Testis (tissue), 2 donors: ENCODE results near the gene PROC.

ENCODE experiments used
- CTCF ChIP-seq, 3 experiments: fragments of 450-650 bp in 2 of 3; fragments of 200-600 bp in 1 of 3; sonication (generic) in 1 of 3; IDR thresholded peaks; one replicate each; pipeline ENCODE4 v1.5.1; 2016 to 2019; ENCODE audit warnings: antibody characterized with exemption in 3 of 3, mild to moderate bottlenecking in 2 of 3, moderate library complexity in 1 of 3
- POLR2A ChIP-seq: fragments of 450-650 bp; IDR thresholded peaks from one replicate; pipeline ENCODE4 v1.6.1; 2017; ENCODE audit warnings: antibody characterized with exemption, mild to moderate bottlenecking, moderate library complexity

DNA sequence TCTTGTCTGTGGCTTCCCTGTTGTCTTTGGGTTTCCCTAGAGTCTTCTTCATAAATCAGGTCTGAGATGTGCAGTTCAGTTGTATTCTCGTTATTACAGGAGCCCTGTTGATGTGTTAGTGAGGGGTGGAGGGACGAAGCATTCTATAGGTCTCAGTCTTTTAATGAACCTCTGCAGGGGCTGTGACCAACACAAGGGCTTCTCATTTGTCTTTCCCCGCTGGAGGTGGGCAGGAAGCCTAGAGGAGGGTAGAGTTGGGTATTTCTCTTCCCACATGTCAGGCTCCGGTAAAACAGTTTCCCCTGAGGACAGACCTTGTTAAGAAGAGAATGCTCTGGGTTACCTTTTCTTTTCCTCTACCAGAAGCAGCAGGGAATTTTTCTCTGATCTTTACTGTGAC is 31.2 kb downstream of the PROC start:
- TF ChIP-seq CTCF (IDR thresholded peaks at IDR 0.05) (no peak), POLR2A (no peak)
